MM.1S (cell line): Measurements from ENCODE around the gene FOXP1.

ENCODE experiments used
- DNase-seq: peaks from one replicate; pipeline ENCODE4 v3.0.0-alpha.2; 2015
- H2AFZ ChIP-seq: fragments of 300-600 bp; sonication (generic); 2 replicates; pipeline ENCODE4 v1.6.0; 2016; ENCODE audit warnings: antibody characterized with exemption, low read length
- H3F3A ChIP-seq: fragments of 300-600 bp; sonication (generic); 2 replicates; pipeline ENCODE4 v1.6.1; 2016; ENCODE audit warnings: mild to moderate bottlenecking, antibody characterized with exemption, low read length, moderate library complexity, mixed read lengths; ENCODE audit not compliant: insufficient read depth
- H3K27ac ChIP-seq: fragments of 300-600 bp; sonication (generic); 2 replicates; pipeline ENCODE4 v1.5.1; 2016; ENCODE audit warnings: mild to moderate bottlenecking, low read length
- H3K27me3 ChIP-seq: fragments of 300-600 bp; sonication (generic); replicated peaks from 2 replicates; pipeline ENCODE4 v1.6.0; 2016; ENCODE audit warnings: low read length; ENCODE audit not compliant: insufficient read depth
- H3K36me3 ChIP-seq: fragments of 300-600 bp; sonication (generic); replicated peaks from 2 replicates; pipeline ENCODE4 v1.6.1; 2016; ENCODE audit warnings: mild to moderate bottlenecking, low read length, mixed read lengths; ENCODE audit not compliant: insufficient read depth
- H3K4me1 ChIP-seq: fragments of 300-600 bp; sonication (generic); 2 replicates; pipeline ENCODE4 v1.6.1; 2016; ENCODE audit warnings: low read length, mixed read lengths
- H3K4me2 ChIP-seq: fragments of 300-600 bp; sonication (generic); 2 replicates; pipeline ENCODE4 v1.6.0; 2016; ENCODE audit warnings: low read depth, low read length
- H3K4me3 ChIP-seq: fragments of 300-600 bp; sonication (generic); 2 replicates; pipeline ENCODE4 v1.5.1; 2016; ENCODE audit warnings: low read length, mixed read lengths
- H3K79me2 ChIP-seq: fragments of 300-600 bp; sonication (generic); 2 replicates; pipeline ENCODE4 v1.6.1; 2016; ENCODE audit warnings: mixed run types, low read length, mixed read lengths
- H3K9ac ChIP-seq: fragments of 300-600 bp; sonication (generic); 2 replicates; pipeline ENCODE4 v1.6.1; 2016; ENCODE audit warnings: low read length, mixed read lengths
- H3K9me2 ChIP-seq: fragments of 300-600 bp; sonication (generic); replicated peaks from 2 replicates; pipeline ENCODE4 v1.6.1; 2016; ENCODE audit warnings: mild to moderate bottlenecking, low read length, mixed read lengths; ENCODE audit not compliant: insufficient read depth
- H3K9me3 ChIP-seq: fragments of 300-600 bp; sonication (generic); replicated peaks from 2 replicates; pipeline ENCODE4 v1.6.1; 2016; ENCODE audit warnings: mild to moderate bottlenecking, low read length, mixed read lengths; ENCODE audit not compliant: insufficient read depth
- H4K20me1 ChIP-seq: fragments of 300-600 bp; sonication (generic); 2 replicates; pipeline ENCODE4 v1.6.1; 2016; ENCODE audit warnings: mild to moderate bottlenecking, low read length, moderate library complexity, mixed read lengths; ENCODE audit not compliant: insufficient read depth
- CTCF ChIP-seq: fragments of 300-600 bp; sonication (generic); IDR thresholded peaks from 2 replicates; pipeline ENCODE4 v1.5.1; 2016; ENCODE audit warnings: antibody characterized with exemption, low read length, mixed read lengths
- EZH2 ChIP-seq: fragments of 300-600 bp; sonication (generic); optimal IDR thresholded peaks from 2 replicates; pipeline ENCODE3; 2017; ENCODE audit warnings: low read depth, mild to moderate bottlenecking, antibody characterized with exemption, low read length, mixed read lengths
- EZH2phosphoT487 ChIP-seq: fragments of 300-600 bp; sonication (generic); IDR thresholded peaks from 2 replicates; pipeline ENCODE4 v1.6.1; 2018; ENCODE audit warnings: antibody characterized with exemption, low read length

The FOXP1 gene

GRCh38 chr3:71514621-71515020, 68.9 kb downstream of the FOXP1 start:
- H3K79me2 ChIP-seq: no peaks in the 10 kb centered on the region
- DNase-seq: no peak

GRCh38 chr3:71513515-71513914, 70.0 kb downstream of the FOXP1 start:
- Histone ChIP-seq H3K4me2 (no peak overlapping the region), H3K4me1 (no peaks in the 10 kb centered on the region), H3K27me3 (no peaks in the 10 kb centered on the region), H3K36me3 (no peaks in the 10 kb centered on the region), H4K20me1 (no peaks in the 10 kb centered on the region), H3K9ac (no peak overlapping the region), H3F3A (no peaks in the 10 kb centered on the region), H3K27ac (no peak overlapping the region), H3K9me3 (no peaks in the 10 kb centered on the region), H3K79me2 (no peaks in the 10 kb centered on the region), H3K9me2 (no peaks in the 10 kb centered on the region), H2AFZ (no peak overlapping the region), H3K4me3 (no peak overlapping the region)
- TF ChIP-seq CTCF (no peak), EZH2 (no peak), EZH2phosphoT487 (no peak)
- no peak for DNase-seq

More at GRCh38 chr3:71514621-71515020, 68.9 kb downstream of the FOXP1 start:
- H3F3A ChIP-seq: no peaks in the 10 kb centered on the region
- no peak overlapping the region for H2AFZ ChIP-seq
- no peaks in the 10 kb centered on the region for H3K4me1 ChIP-seq
- TF ChIP-seq EZH2 (no peak), EZH2phosphoT487 (no peak), CTCF (no peak)
- H3K27ac ChIP-seq: no peak overlapping the region
- H4K20me1 ChIP-seq: no peaks in the 10 kb centered on the region
- no peak overlapping the region for H3K9ac ChIP-seq
- H3K4me2 ChIP-seq: no peak overlapping the region
- no peaks in the 10 kb centered on the region for H3K9me2 ChIP-seq
- no peak overlapping the region for H3K4me3 ChIP-seq
- H3K36me3 ChIP-seq: no peaks in the 10 kb centered on the region
- H3K9me3 ChIP-seq: no peaks in the 10 kb centered on the region
- H3K27me3 ChIP-seq: no peaks in the 10 kb centered on the region

GRCh38 chr3:71513081-71513480, 70.4 kb downstream of the FOXP1 start:
- no peaks in the 10 kb centered on the region for H4K20me1 ChIP-seq
- DNase-seq: no peak
- no peak overlapping the region for H3K27ac ChIP-seq
- H2AFZ ChIP-seq: no peak overlapping the region
- no peaks in the 10 kb centered on the region for H3K9me3 ChIP-seq
- H3K4me1 ChIP-seq: no peaks in the 10 kb centered on the region
- H3K36me3 ChIP-seq: no peaks in the 10 kb centered on the region
- H3F3A ChIP-seq: no peaks in the 10 kb centered on the region
- H3K79me2 ChIP-seq: no peaks in the 10 kb centered on the region
- no peak for TF ChIP-seq EZH2
- TF ChIP-seq CTCF: no peak
- no peak for TF ChIP-seq EZH2phosphoT487
- H3K27me3 ChIP-seq: no peaks in the 10 kb centered on the region
- H3K9ac ChIP-seq: no peak overlapping the region
- no peak overlapping the region for H3K4me2 ChIP-seq
- H3K4me3 ChIP-seq: no peak overlapping the region
- H3K9me2 ChIP-seq: no peaks in the 10 kb centered on the region
